Body of pancreas (tissue), 4 donors: ENCODE data around the gene GNPAT.

Experiments used
- CTCF ChIP-seq, 7 experiments: fragments of 450-650 bp in 4 of 7; fragments of 200-600 bp in 3 of 7; sonication (generic) in 3 of 7; IDR thresholded peaks; one replicate each; pipeline ENCODE4 v1.5.1; 2016 to 2019; ENCODE audit warnings: antibody characterized with exemption in 7 of 7
- POLR2A ChIP-seq, 3 donors: fragments of 450-650 bp; IDR thresholded peaks; one replicate each; pipeline ENCODE4 v1.6.1; 2016; ENCODE audit warnings: antibody characterized with exemption in 3 of 3, mild to moderate bottlenecking in 2 of 3

GRCh38 chr1:231311720-231312431, 70.9 kb downstream of the GNPAT start:
- no peak for TF ChIP-seq CTCF (IDR thresholded peaks at IDR 0.05)
- no peak for TF ChIP-seq POLR2A (IDR thresholded peaks at IDR 0.05)
